Erythroblast (primary cell): Measurements from ENCODE around the gene BRCA1.

Source experiments
- GATA1 ChIP-seq: IDR thresholded peaks from 2 replicates; pipeline ENCODE4 v1.6.1; 2011; ENCODE audit warnings: low read depth, mild to moderate bottlenecking, control low read depth, low read length, moderate library complexity
- POLR2A ChIP-seq: IDR thresholded peaks from 2 replicates; pipeline ENCODE4 v1.6.1; 2011; ENCODE audit warnings: mild to moderate bottlenecking, low read length

DNA sequence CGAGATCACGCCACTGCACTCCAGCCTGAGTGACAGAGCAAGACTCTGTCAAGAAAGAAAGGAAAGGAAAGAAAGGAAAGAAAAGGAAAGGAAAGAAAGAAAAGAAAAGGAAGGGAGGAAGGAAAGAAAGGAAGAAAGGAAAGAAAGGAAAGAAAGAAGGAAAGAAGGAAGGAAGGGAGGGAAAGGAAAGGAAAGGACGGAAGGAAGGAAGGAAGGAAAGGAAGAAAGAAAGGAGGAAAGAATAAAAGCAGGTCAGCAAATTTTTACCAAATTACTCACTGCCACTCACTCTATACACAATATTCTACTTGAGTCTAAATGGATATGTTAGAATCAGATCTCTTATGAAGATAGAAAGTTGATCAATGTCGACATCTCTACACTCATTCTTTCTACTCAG is 50.3 kb downstream of the BRCA1 start:
- TF ChIP-seq POLR2A (no peak), GATA1 (no peak)
